Activated CD4-positive, alpha-beta T cell treated with anti-CD3 and anti-CD28 coated beads, Interleukin-2, amount 10 ng/mL, durations not matched to agents 24 days and 14 days (primary cell): ENCODE data around the gene STARD13. TPM values are rescaled to one million over a fixed set of nuclear protein-coding genes. Genes with fewer than 3 reads are reported as not detected.
"Not testable (repeated sequence)": the region's sequence is repeated elsewhere in the genome, so short reads cannot be mapped to it uniquely, and the experiment has no call there.

Experiments used
- DNase-seq: peaks from one replicate; pipeline ENCODE4 v3.0.0; 2022
- H3K27ac Mint-ChIP-seq: one replicate; pipeline ENCODE4 v1.8.0; 2022; ENCODE audit warnings: mild to moderate bottlenecking, mixed read lengths
- H3K27me3 Mint-ChIP-seq: one replicate; pipeline ENCODE4 v1.8.0; 2022; ENCODE audit warnings: mixed read lengths
- H3K36me3 Mint-ChIP-seq: one replicate; pipeline ENCODE4 v1.8.0; 2022; ENCODE audit warnings: low read depth, mild to moderate bottlenecking, mixed read lengths
- H3K4me1 Mint-ChIP-seq: one replicate; pipeline ENCODE4 v1.8.0; 2021; ENCODE audit warnings: mixed read lengths
- H3K4me3 Mint-ChIP-seq: one replicate; pipeline ENCODE4 v1.8.0; 2022; ENCODE audit warnings: mild to moderate bottlenecking, moderate library complexity, mixed read lengths
- H3K9me3 Mint-ChIP-seq: one replicate; pipeline ENCODE4 v1.8.0; 2021; ENCODE audit warnings: mixed read lengths
- intact Hi-C: fragments of 100-400 bp; cut with micrococcal nuclease; formaldehyde crosslinking; loops from one replicate; pipeline ENCODE4 v1.15.1; 2023
- total RNA-seq: library from RNA; stranded (reverse); gene quantifications from 2 replicates; pipeline ENCODE4 v1.2.3, GENCODE V29; 2022

STARD13 gene
- total RNA-seq, 1 donor from 2014 or later: 7.7 TPM

GRCh38 chr13:33245505-33246158 lies 39.9 kb downstream of the STARD13 start:
- peaks cover 3% of the 10 kb centered on the region for H3K27me3 Mint-ChIP-seq
- DNase-seq: no peak
- H3K27ac Mint-ChIP-seq: no peak overlapping the region
- no peaks in the 10 kb centered on the region for H3K36me3 Mint-ChIP-seq
- intact Hi-C loops: no loop called here
- H3K9me3 Mint-ChIP-seq: no peaks in the 10 kb centered on the region
- no peaks in the 10 kb centered on the region for H3K4me1 Mint-ChIP-seq
- no peak overlapping the region for H3K4me3 Mint-ChIP-seq

- DNase-seq: no peak
- H3K27me3 Mint-ChIP-seq: peaks cover 7% of the 10 kb centered on the region
- H3K4me3 Mint-ChIP-seq: no peak overlapping the region
- H3K27ac Mint-ChIP-seq: no peak overlapping the region
- peaks cover 1% of the 10 kb centered on the region for H3K9me3 Mint-ChIP-seq
- H3K4me1 Mint-ChIP-seq: no peaks in the 10 kb centered on the region
- no peaks in the 10 kb centered on the region for H3K36me3 Mint-ChIP-seq
- intact Hi-C loops: no loop called here
Measured at GRCh38 chr13:33244907-33245287, 40.7 kb downstream of the STARD13 start.

GRCh38 chr13:33244210-33244906 lies 41.2 kb downstream of the STARD13 start:
- Mint-ChIP-seq H3K4me1 (no peaks in the 10 kb centered on the region), H3K27ac (no peak overlapping the region), H3K36me3 (no peaks in the 10 kb centered on the region), H3K27me3 (peaks cover 9% of the 10 kb centered on the region), H3K4me3 (no peak overlapping the region), H3K9me3 (peaks cover 7% of the 10 kb centered on the region)
- intact Hi-C loops: no loop called here
- DNase-seq: no peak

DNA sequence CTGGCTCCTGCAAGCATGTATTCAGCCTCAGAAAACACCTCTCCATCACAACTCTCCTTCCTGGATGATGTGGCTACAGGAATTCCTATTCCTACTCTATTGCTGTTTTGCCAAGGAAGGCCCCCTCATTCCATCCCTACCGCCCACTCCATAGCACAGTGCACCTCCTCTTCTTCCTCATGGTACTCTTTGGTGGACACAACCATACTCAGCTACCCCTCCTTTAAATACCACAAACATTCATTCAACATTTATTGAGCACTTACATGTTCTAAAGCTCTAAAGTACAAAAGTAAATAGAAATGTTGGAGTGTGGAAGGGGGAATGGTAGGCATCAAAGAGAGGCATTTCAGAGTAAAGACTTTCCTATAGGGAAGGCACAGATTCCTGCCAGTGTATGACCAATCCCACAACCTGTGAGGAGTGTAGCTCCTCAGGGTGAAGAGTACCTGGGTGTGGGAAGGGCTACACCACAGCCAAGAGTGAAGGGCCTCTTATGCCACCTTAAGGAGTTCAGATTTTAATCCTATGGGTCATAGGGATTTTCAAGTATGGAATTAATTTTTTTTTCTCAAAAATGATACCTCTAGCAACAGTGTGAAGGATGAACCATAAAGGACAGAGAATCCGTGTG lies 42.5 kb downstream of the STARD13 start:
- no peak overlapping the region for H3K4me3 Mint-ChIP-seq
- H3K9me3 Mint-ChIP-seq: peaks cover 8% of the 10 kb centered on the region
- no peak for DNase-seq
- no peaks in the 10 kb centered on the region for H3K4me1 Mint-ChIP-seq
- no peaks in the 10 kb centered on the region for H3K36me3 Mint-ChIP-seq
- H3K27ac Mint-ChIP-seq: no peak overlapping the region
- intact Hi-C loops: no loop called here
- peaks cover 9% of the 10 kb centered on the region for H3K27me3 Mint-ChIP-seq

GRCh38 chr13:33242372-33242771 lies 43.2 kb downstream of the STARD13 start:
- H3K9me3 Mint-ChIP-seq, intact Hi-C loops, H3K27me3 Mint-ChIP-seq, H3K4me1 Mint-ChIP-seq, DNase-seq, H3K4me3 Mint-ChIP-seq, H3K27ac Mint-ChIP-seq, H3K36me3 Mint-ChIP-seq: not testable (repeated sequence)

DNA sequence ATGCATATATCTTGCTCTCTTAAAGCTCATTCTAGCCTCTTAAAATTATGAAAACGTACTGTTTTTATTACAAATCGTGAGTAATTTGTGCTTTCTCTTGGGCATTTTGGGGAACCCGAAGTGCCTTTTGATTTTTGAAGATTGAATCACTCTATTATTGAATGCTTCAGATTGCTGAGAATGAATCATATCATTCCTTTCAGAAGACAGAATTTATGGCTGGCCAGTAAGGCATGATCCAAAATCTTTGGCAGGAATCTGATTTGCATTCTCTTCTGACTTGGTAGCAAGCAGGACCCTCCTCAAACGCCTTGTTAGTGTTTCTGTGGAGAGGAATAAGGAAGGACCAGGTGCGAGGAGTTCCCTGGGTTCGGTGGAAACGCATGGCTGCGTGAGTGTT lies 49.5 kb downstream of the STARD13 start:
- Mint-ChIP-seq H3K4me1 (no peaks in the 10 kb centered on the region), H3K4me3 (no peak overlapping the region), H3K9me3 (peaks cover 14% of the 10 kb centered on the region), H3K27me3 (peaks cover 10% of the 10 kb centered on the region), H3K36me3 (no peaks in the 10 kb centered on the region), H3K27ac (no peak overlapping the region)
- intact Hi-C loops: no loop called here
- no peak for DNase-seq

DNA sequence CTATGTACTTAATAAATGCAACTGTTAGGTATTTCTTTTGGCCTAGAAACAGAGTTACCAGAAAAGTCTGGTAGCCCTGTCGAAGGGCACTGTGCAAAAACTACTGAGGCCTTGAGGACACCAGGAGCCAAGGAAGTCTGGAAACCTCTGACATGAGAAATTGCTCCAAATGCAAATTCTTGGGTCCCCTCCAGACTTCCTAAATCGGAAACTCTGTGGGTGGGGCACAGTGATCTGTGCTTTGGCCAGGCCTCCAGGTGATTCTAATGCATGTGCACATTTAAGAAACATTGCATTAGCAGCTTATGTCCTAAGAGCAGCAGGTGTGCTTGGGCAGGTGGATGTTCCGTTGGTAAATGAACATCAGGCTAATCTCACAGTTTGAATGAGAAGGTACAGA lies 50.0 kb downstream of the STARD13 start:
- no peaks in the 10 kb centered on the region for H3K4me1 Mint-ChIP-seq
- peaks cover 14% of the 10 kb centered on the region for H3K9me3 Mint-ChIP-seq
- H3K27me3 Mint-ChIP-seq: peaks cover 10% of the 10 kb centered on the region
- DNase-seq: no peak
- H3K36me3 Mint-ChIP-seq: no peaks in the 10 kb centered on the region
- no peak overlapping the region for H3K27ac Mint-ChIP-seq
- no peak overlapping the region for H3K4me3 Mint-ChIP-seq
- intact Hi-C loops: no loop called here

DNA sequence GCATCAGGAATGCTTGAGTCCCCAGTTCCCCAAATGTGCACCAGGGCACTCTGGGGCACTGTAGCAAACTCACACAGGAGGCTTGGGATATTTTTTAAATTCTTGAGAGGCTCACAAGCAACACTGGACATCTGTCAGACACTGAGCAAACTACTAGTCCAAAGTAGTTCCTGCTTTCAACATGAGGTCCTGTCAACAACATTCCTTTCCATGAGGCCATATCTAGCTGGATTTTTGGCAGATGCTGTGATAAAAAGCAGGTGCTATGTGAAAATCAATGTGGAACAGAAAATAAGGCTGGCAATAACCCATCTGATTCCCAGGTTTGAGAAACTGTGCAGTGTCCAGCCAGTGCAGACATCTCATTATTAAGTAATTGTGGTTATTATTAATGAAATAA lies 50.5 kb downstream of the STARD13 start:
- intact Hi-C loops: no loop called here
- Mint-ChIP-seq H3K9me3 (peaks cover 14% of the 10 kb centered on the region), H3K4me1 (no peaks in the 10 kb centered on the region), H3K27me3 (peaks cover 8% of the 10 kb centered on the region), H3K36me3 (no peaks in the 10 kb centered on the region), H3K27ac (no peak overlapping the region), H3K4me3 (no peak overlapping the region)
- DNase-seq: no peak

DNA sequence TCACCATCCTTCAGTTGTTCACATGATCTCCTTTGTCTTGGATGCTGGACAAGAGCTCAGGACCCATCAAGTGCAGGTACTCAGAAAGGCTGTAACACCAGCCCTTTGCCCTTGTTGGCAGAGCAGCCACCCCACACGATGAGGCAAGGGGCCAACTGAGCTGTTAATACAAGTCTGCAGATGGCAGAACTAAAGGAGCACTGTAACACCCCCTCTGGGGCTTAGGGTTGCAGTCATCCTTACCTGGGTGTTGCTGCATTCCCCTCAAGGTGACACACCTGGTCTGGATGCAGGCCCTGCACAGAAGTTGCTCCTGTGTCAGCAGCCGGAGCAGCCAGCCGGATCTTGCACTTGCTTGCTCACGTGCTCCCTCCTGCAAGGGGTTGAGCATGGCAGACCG lies 52.0 kb downstream of the STARD13 start:
- DNase-seq: no peak
- Mint-ChIP-seq H3K36me3 (no peaks in the 10 kb centered on the region), H3K27me3 (peaks cover 4% of the 10 kb centered on the region), H3K4me1 (peaks cover 8% of the 10 kb centered on the region), H3K9me3 (peaks cover 6% of the 10 kb centered on the region), H3K27ac (no peak overlapping the region), H3K4me3 (no peak overlapping the region)
- intact Hi-C loops: no loop called here

GRCh38 chr13:33232883-33233282 lies 52.7 kb downstream of the STARD13 start:
- H3K27ac Mint-ChIP-seq: no peak overlapping the region
- peaks cover 8% of the 10 kb centered on the region for H3K4me1 Mint-ChIP-seq
- intact Hi-C loops: no loop called here
- peaks cover 4% of the 10 kb centered on the region for H3K27me3 Mint-ChIP-seq
- H3K9me3 Mint-ChIP-seq: peaks cover 6% of the 10 kb centered on the region
- no peak for DNase-seq
- H3K4me3 Mint-ChIP-seq: no peak overlapping the region
- no peaks in the 10 kb centered on the region for H3K36me3 Mint-ChIP-seq

DNA sequence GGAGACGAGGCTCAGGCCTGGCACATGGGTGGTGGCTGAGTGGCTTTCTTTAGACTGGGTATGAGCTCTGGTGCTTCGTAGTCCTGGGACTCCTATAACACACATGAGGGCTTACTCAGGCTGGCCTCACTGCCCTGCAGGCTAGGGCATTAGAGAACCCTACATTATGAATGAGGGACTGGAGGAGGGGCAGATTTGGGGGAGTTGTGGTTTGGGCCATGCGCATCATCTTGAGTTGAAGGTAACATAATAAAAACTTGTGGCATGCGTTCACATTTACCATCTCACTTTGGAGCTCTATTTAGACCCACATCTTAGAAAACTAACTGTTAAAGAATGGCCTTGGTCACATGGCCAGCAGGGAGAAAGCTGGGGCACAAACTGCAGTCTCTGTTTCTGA lies 54.2 kb downstream of the STARD13 start:
- intact Hi-C loops: no loop called here
- no peak overlapping the region for H3K27ac Mint-ChIP-seq
- H3K27me3 Mint-ChIP-seq: peaks cover 3% of the 10 kb centered on the region
- peaks cover 6% of the 10 kb centered on the region for H3K9me3 Mint-ChIP-seq
- DNase-seq: no peak
- no peaks in the 10 kb centered on the region for H3K36me3 Mint-ChIP-seq
- H3K4me3 Mint-ChIP-seq: no peak overlapping the region
- H3K4me1 Mint-ChIP-seq: peaks cover 8% of the 10 kb centered on the region

DNA sequence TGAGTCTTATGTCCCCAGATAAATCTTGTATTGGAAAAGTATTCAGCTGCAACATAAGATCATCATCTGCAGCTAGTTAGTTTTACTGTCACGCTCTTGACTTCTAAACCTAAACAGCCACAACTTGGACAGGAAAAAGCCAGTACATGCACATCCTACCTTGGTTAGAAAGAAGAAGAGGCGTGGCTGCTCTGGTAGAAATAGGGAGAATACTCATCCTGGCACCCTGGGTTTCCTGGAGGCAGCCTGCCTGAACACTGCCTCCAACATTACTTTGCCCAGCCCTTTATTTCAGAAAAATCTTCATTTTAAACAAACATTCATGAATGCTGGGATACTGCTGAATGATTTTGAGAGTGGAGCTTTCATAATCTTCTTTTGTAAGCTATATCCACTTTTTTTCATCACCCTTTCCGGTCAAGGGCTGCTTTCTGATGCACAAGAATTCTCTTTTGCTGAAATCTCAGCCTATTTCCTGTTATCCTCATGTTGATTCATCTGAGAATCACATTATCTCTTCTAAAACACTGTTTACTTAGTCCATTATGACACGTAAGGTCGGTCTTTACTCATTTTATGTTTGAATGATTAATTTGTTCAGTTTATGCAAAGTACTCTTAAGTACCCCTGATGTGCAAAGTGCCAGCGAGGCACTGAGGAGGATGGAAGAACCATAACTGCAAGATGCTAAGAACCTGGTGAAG lies 55.2 kb downstream of the STARD13 start:
- peaks cover 6% of the 10 kb centered on the region for H3K9me3 Mint-ChIP-seq
- no peaks in the 10 kb centered on the region for H3K36me3 Mint-ChIP-seq
- H3K27me3 Mint-ChIP-seq: peaks cover 3% of the 10 kb centered on the region
- no peak overlapping the region for H3K27ac Mint-ChIP-seq
- H3K4me3 Mint-ChIP-seq: no peak overlapping the region
- intact Hi-C loops: no loop called here
- peaks cover 8% of the 10 kb centered on the region for H3K4me1 Mint-ChIP-seq
- no peak for DNase-seq

- H3K4me1 Mint-ChIP-seq: peaks cover 8% of the 10 kb centered on the region
- DNase-seq: no peak
- no peaks in the 10 kb centered on the region for H3K36me3 Mint-ChIP-seq
- H3K4me3 Mint-ChIP-seq: no peak overlapping the region
- peaks cover 3% of the 10 kb centered on the region for H3K27me3 Mint-ChIP-seq
- peaks cover 7% of the 10 kb centered on the region for H3K9me3 Mint-ChIP-seq
- intact Hi-C loops: loop anchor here (5.0 kb wide), 2 partner anchors 383 to 1933 kb away; no protein-coding TSS in a partner anchor
- H3K27ac Mint-ChIP-seq: no peak overlapping the region
Measured at GRCh38 chr13:33229446-33230177, 55.9 kb downstream of the STARD13 start.
